GM12874 (cell line): ENCODE data around the gene EPS8L2.

Experiments used
- TF ChIP-seq, protein P1 (sequence below): IDR thresholded peaks from 2 replicates; pipeline ENCODE4 v1.5.1; 2011; ENCODE audit warnings: low read depth, mild to moderate bottlenecking, control low read depth, low read length, moderate library complexity; ENCODE audit not compliant: insufficient read depth

EPS8L2 gene

DNA sequence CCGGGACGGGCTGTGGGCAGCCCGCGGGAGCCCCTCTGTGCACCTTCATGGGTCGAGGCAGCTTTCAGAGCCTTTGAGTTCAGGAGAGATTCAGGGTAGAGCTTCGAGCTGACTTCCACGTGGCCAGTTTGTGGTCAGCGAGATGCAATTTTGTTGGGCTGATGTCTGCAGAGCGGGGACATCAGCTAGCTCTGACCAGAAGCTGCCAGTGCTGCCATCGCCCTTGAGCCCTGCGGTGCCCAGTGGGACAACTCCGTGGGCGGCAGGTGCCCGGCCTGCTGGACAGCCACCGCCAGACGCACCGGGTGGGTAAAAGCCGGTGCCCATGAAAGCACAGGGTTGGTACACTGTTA, 42.0 kb downstream of the EPS8L2 start:
- TF ChIP-seq, protein P1, sequence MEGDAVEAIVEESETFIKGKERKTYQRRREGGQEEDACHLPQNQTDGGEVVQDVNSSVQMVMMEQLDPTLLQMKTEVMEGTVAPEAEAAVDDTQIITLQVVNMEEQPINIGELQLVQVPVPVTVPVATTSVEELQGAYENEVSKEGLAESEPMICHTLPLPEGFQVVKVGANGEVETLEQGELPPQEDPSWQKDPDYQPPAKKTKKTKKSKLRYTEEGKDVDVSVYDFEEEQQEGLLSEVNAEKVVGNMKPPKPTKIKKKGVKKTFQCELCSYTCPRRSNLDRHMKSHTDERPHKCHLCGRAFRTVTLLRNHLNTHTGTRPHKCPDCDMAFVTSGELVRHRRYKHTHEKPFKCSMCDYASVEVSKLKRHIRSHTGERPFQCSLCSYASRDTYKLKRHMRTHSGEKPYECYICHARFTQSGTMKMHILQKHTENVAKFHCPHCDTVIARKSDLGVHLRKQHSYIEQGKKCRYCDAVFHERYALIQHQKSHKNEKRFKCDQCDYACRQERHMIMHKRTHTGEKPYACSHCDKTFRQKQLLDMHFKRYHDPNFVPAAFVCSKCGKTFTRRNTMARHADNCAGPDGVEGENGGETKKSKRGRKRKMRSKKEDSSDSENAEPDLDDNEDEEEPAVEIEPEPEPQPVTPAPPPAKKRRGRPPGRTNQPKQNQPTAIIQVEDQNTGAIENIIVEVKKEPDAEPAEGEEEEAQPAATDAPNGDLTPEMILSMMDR = no peak

DNA sequence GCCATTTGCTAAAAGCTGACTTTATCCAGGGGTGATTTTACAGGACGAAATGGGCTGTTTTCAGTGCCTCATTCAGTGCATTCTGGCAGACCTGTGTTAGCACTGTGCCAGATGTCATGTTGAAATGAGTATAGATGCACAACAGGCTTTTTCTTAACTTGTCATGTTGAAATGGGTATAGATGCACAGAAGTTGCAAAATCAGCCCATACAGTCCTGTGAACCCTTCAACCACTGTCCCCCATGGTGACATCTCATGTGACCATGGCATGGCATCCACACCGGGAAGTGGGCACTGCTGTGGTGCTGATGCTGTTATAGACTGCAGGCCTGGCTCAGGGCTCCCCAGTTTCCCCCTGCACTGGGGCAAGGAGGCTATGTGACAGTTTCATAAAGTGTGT, 43.7 kb downstream of the EPS8L2 start:
- TF ChIP-seq, protein P1 = no peak

DNA sequence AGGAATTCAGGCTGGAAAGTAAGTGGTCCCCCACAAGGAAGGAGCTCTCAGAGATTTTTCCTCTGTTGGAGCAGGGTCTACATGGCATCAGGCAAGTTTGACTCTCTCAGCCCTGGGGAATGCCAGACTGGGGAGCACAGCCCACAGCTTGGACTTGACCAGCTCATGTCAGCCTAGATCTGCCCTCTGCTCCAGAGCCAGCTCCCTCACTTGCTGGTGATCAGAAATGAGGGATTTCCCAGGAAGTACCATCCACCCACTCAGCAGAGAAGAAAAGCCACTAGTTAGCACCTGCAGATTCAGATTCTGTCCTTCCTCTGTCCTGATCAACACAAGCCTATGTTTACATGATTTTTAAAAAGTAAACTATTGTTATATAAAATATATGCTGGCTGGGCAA, 54.2 kb downstream of the EPS8L2 start:
- TF ChIP-seq, protein P1 = no peak

DNA sequence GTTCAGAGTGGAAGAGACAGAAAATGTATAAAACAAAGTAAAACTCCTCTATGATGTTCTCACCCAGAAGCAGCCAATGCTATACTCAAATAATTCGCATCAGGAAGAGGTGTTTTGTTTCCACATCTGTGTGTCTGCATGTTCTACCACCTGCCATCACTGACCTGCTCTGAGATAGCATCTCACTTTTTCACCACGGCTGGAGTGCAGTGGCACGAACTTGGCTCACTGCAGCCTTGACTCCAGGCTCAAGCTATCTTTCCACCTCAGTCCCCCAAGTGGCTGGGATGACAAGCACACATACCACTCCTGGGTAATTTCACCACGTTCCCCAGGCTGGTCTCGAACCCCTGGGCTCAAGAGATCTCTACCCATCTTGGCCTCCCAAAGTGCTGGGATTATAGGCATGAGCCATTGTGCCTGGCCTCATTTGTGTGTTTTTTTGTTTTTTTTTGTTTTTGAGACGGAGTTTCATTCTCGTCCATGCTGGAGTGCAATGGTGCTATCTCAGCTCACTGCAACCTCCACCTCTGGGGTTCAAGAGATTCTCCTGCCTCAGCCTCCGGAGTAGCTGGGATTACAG, 55.6 kb downstream of the EPS8L2 start:
- TF ChIP-seq, protein P1 = no peak

DNA sequence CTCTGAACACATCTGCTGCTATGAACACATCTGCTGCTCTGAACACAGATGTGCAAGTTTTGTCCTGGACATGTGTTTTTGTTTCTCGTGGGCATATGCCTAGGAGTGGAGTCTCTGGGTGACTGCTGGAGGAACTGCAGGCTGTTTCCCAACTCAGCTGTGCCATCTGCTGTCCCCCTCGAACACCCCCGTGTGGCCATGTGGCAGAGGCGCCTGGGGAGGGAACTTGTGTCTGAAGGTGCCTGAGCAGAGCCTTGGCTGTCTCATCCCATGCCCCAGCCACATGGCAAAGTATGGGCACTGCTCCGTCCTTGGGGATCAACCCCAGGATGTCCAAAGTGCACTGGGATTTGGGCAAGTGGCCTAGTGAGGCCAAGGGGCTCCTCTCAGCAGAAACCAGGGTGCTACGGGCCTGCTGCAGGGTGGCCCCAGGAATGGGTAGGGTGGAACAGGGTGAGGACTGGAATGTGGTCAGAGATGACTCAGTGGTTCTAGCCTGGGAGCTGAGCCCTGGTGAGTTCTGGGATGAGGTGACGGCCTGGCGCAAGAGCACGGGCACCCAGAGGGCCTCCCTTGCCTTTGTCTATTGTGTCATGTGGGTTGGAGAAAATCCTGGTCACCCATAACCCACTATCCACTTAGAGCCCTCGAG, 56.5 kb downstream of the EPS8L2 start:
- TF ChIP-seq, protein P1 = no peak

DNA sequence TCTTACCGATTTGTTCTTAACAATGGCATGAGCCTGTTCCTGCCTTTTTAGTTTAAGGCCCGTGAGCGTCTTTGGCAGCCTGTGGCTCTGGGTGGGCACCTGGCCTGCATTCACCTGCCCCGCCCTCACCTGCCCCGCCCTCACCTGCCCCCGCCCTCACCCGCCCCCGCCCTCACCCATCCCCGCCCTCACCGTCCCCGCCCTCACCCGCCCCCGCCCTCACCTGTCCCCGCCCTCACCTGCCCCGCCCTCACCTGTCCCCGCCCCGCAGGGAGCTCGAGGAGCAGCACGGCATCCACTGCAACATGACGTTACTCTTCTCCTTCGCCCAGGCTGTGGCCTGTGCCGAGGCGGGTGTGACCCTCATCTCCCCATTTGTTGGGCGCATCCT, 57.0 kb downstream of the EPS8L2 start:
- TF ChIP-seq, protein P1 = no peak

DNA sequence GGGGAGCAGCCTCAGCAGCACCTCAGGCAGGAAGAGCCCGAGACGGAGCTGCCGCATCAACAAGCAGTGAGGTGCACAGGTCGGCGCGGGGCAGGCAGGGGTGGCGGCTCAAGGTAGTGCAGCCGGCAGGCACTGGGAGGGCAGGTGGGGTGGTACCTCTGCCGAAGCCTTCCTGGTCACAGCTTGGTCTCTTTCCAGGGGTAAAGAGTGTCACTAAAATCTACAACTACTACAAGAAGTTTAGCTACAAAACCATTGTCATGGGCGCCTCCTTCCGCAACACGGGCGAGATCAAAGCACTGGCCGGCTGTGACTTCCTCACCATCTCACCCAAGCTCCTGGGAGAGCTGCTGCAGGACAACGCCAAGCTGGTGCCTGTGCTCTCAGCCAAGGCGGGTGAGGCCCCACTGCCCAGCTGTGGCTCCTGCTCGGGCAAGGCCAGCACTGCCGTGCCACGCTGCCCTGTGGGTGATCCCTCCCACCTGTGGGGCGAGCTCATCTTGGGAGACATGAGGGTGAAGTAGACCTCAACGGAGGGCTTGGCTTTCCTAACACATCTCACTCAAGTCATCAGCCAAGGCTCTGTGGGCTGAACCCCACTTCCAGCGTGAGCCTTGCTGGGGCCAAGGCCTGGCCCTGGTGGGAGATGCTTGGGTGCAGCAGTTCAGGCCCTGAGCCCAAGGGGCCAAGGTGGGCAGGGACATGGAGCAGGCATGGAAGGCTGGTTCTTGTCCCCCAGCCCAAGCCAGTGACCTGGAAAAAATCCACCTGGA, 57.7 kb downstream of the EPS8L2 start:
- TF ChIP-seq, protein P1 = no peak
